Type B pancreatic cell (in vitro differentiated cells): ENCODE results near the gene SPG7. TPM values are rescaled to one million over a fixed set of nuclear protein-coding genes. Genes with fewer than 3 reads are reported as not detected.

Source experiments
- DNase-seq: peaks from one replicate; pipeline ENCODE4 v3.0.0; 2021; ENCODE audit warnings: mixed read lengths; ENCODE audit not compliant: unreplicated experiment; ENCODE audit errors: extremely low spot score
- H3K27ac Mint-ChIP-seq: 2 replicates; pipeline ENCODE4 v1.8.0; 2021; ENCODE audit warnings: mild to moderate bottlenecking, mixed read lengths
- H3K27me3 Mint-ChIP-seq: 2 replicates; pipeline ENCODE4 v1.8.0; 2021; ENCODE audit warnings: mixed read lengths
- H3K36me3 Mint-ChIP-seq: 2 replicates; pipeline ENCODE4 v1.8.0; 2021; ENCODE audit warnings: mixed read lengths
- H3K4me1 Mint-ChIP-seq: one replicate; pipeline ENCODE4 v1.8.0; 2021; ENCODE audit warnings: mixed read lengths; ENCODE audit not compliant: unreplicated experiment
- H3K4me3 Mint-ChIP-seq: 2 replicates; pipeline ENCODE4 v1.8.0; 2021; ENCODE audit warnings: mild to moderate bottlenecking, mixed read lengths
- H3K9me3 Mint-ChIP-seq: 2 replicates; pipeline ENCODE4 v1.8.0; 2021; ENCODE audit warnings: mixed read lengths
- total RNA-seq: library from RNA; stranded (reverse); gene quantifications from 2 replicates; pipeline ENCODE4 v1.2.1, GENCODE V29; 2021; ENCODE audit warnings: low replicate concordance
- TF ChIP-seq, protein P1 (sequence below): fragments of 200-600 bp; sonication (generic); conservative IDR thresholded peaks from 2 replicates; pipeline ENCODE4 v1.5.0; 2021; ENCODE audit warnings: antibody characterized with exemption, mild to moderate bottlenecking

The SPG7 gene
- total RNA-seq, 1 donor from 2014 or later, result 129 TPM

DNA sequence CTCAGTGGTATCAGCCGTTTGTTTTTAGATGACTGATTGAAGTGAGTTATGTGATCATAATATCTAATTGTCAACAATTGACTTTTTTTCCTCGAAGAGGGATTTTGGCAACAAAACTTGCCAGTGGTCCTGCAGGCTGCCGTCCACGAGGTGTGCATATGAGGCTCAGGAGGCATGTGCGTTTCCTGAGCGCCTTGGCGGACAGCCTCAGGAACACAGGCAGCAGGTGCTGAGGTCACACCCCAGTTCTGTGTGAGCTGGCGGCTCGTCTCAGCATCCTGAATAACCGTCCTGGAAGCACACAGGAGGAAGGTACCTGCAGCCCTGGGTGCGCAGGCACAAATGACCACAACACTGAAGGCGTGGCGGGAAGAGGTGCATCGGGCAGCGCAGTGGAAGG, 11.7 kb downstream of the SPG7 start:
- Mint-ChIP-seq H3K4me3 (no peak overlapping the region), H3K27ac (no peak overlapping the region), H3K4me1 (no peaks in the 10 kb centered on the region)

DNA sequence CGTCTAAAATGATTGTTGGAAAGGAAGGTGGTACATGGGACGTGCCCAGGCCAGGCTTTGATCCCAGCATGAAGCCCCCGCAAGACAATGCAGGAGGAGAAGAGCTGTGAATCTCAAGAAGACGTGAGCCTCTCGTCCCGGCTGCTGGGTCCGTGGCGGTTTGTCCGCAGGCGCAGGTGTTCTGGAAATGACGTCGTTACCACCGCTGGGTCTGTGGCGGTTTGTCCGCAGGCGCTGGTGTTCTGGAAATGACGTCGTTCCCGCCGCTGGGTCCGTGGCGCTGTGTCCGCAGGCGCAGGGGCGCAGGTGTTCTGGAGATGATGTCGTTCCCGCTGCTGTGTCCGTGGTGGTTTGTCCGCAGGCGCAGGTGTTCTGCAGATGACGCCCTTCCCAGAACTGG, 14.1 kb downstream of the SPG7 start:
- TF ChIP-seq, protein P1, sequence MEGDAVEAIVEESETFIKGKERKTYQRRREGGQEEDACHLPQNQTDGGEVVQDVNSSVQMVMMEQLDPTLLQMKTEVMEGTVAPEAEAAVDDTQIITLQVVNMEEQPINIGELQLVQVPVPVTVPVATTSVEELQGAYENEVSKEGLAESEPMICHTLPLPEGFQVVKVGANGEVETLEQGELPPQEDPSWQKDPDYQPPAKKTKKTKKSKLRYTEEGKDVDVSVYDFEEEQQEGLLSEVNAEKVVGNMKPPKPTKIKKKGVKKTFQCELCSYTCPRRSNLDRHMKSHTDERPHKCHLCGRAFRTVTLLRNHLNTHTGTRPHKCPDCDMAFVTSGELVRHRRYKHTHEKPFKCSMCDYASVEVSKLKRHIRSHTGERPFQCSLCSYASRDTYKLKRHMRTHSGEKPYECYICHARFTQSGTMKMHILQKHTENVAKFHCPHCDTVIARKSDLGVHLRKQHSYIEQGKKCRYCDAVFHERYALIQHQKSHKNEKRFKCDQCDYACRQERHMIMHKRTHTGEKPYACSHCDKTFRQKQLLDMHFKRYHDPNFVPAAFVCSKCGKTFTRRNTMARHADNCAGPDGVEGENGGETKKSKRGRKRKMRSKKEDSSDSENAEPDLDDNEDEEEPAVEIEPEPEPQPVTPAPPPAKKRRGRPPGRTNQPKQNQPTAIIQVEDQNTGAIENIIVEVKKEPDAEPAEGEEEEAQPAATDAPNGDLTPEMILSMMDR, result no peak
- H3K4me3 Mint-ChIP-seq, result no peak overlapping the region
- H3K27ac Mint-ChIP-seq, result no peak overlapping the region
- H3K9me3 Mint-ChIP-seq, result no peaks in the 10 kb centered on the region
- peaks cover 29% of the 10 kb centered on the region for H3K36me3 Mint-ChIP-seq
- DNase-seq, result no peak
- no peaks in the 10 kb centered on the region for H3K4me1 Mint-ChIP-seq
- no peaks in the 10 kb centered on the region for H3K27me3 Mint-ChIP-seq

More for the DNA sequence above, 11.7 kb downstream of the SPG7 start:
- Mint-ChIP-seq H3K9me3 (no peaks in the 10 kb centered on the region), H3K36me3 (peaks cover 32% of the 10 kb centered on the region), H3K27me3 (no peaks in the 10 kb centered on the region)
- DNase-seq, result no peak
- TF ChIP-seq, protein P1, result no peak

DNA sequence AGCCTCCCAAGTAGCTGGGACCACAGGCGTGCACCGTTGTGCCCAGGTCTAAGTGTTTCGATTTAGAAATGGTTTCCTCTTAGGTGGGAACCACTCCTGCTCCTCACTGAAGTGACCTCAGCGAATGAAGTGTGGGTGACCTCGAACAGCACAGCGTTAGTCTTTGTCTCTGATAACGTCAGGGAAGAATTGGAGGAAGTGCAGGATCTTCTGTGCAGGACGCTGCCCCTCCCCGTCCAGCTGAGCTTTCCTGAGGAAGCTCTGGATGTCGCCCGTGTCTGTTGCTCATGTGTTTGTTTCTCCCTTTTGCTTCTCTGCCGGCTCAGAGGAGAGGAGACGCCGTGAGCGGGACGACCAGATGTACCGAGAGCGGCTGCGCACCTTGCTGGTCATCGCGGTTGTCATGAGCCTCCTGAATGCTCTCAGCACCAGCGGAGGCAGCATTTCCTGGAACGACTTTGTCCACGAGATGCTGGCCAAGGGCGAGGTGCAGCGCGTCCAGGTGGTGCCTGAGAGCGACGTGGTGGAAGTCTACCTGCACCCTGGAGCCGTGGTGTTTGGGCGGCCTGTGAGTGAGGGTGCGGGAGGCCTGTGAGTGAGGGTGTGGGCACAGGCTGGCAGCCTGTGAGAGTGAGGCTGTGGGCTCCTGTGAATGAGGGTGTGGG, 15.6 kb downstream of the SPG7 start:
- DNase-seq, result no peak
- peaks cover 14% of the 10 kb centered on the region for H3K36me3 Mint-ChIP-seq
- no peak overlapping the region for H3K27ac Mint-ChIP-seq
- no peaks in the 10 kb centered on the region for H3K4me1 Mint-ChIP-seq
- TF ChIP-seq, protein P1, result no peak
- no peak overlapping the region for H3K4me3 Mint-ChIP-seq
- no peaks in the 10 kb centered on the region for H3K27me3 Mint-ChIP-seq
- H3K9me3 Mint-ChIP-seq, result no peaks in the 10 kb centered on the region

DNA sequence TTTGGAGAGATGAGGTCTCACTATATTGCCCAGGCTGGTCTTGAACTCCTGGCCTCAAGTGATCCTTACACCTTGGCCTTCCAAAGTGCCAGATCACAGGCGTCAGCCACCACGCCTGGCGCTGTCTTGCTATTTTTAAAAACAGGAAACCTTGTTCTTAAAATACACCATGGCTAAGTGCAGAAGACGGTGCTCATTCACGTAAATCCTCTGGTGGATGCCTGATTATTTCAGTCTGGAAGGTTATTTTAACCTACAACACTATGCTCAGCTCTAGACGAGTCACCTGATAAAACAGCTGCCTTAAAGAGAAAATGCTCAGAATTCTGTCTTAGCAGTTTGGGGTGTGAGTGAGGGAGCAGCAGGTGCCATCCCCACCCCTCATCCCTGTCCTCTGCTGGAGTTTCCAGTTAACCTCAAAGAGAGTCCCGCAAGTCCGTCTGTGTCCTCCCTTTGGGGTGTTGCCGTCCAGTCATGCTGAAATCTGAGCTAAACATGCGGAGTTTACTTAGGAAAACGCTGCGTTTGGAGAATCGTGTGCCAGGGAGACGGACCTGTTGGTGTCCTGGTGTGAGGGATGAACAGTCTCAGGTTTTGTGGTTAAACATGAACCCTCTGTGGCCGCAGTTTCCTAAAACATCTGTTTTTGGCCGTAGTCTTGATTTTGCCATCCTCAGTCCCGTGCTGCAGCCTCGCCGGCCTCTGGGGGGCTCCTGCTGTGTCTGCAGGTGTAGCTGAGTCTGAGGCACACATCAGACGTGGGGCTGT, 17.1 kb downstream of the SPG7 start:
- TF ChIP-seq, protein P1, result no peak
- H3K27me3 Mint-ChIP-seq, result no peaks in the 10 kb centered on the region
- DNase-seq, result no peak
- H3K4me3 Mint-ChIP-seq, result no peak overlapping the region
- no peaks in the 10 kb centered on the region for H3K9me3 Mint-ChIP-seq
- H3K4me1 Mint-ChIP-seq, result no peaks in the 10 kb centered on the region
- H3K36me3 Mint-ChIP-seq, result peaks cover 11% of the 10 kb centered on the region
- H3K27ac Mint-ChIP-seq, result no peak overlapping the region

DNA sequence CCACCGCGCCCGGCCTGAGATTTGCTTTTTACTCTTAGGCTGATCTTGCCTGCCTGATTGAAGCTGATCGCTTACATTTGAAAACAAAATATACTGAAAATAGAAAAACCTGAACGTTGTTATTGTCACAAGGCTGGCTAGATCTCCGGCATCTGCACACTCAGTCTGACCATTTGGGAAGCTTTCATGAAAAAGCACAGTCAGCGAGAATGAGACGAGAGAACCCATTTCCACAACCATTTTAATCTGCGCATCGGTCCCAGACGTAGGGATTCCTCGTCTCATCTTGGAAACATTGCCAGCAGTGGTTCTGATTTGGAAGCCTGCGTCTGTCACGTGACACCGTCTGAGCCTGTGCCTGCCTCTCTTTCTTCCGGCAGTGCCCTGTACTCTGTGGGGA, 20.9 kb downstream of the SPG7 start:
- DNase-seq, result no peak
- Mint-ChIP-seq H3K4me3 (no peak overlapping the region), H3K36me3 (peaks cover 10% of the 10 kb centered on the region), H3K27me3 (no peaks in the 10 kb centered on the region), H3K9me3 (no peaks in the 10 kb centered on the region), H3K27ac (no peak overlapping the region), H3K4me1 (no peaks in the 10 kb centered on the region)
- TF ChIP-seq, protein P1, result no peak
